Activated T-helper 17 cell treated with anti-CD3 and anti-CD28 coated beads, Interleukin-2, amount 50 U/mL, for 72 hours (primary cell): ENCODE results near the gene UNKL. TPM values are rescaled to one million over a fixed set of nuclear protein-coding genes. Genes with fewer than 3 reads are reported as not detected.

Source experiments
- ATAC-seq: fragments of 150-1000 bp; cut with Tn5 transposase; replicated peaks from 2 replicates; pipeline ENCODE4 v1.10.0; 2021; ENCODE audit warnings: mild to moderate bottlenecking, moderate library complexity
- H3K27ac Mint-ChIP-seq: one replicate; pipeline ENCODE4 v1.8.0; 2022; ENCODE audit warnings: mixed read lengths
- H3K27me3 Mint-ChIP-seq: one replicate; pipeline ENCODE4 v1.8.0; 2022; ENCODE audit warnings: mixed read lengths
- H3K36me3 Mint-ChIP-seq: one replicate; pipeline ENCODE4 v1.8.0; 2022; ENCODE audit warnings: low read depth, mild to moderate bottlenecking, mixed read lengths
- H3K4me1 Mint-ChIP-seq: one replicate; pipeline ENCODE4 v1.8.0; 2022; ENCODE audit warnings: mixed read lengths
- H3K4me3 Mint-ChIP-seq: one replicate; pipeline ENCODE4 v1.8.0; 2022; ENCODE audit warnings: mild to moderate bottlenecking, mixed read lengths
- H3K9me3 Mint-ChIP-seq: one replicate; pipeline ENCODE4 v1.8.0; 2022; ENCODE audit warnings: mixed read lengths
- total RNA-seq, 2 donors: library from RNA; stranded (reverse); gene quantifications; one replicate each; pipeline ENCODE4 v1.2.3, GENCODE V29; 2022

The UNKL gene
- total RNA-seq, 2 donors from 2014 or later: 36.4 to 76.4 TPM

- Mint-ChIP-seq H3K36me3 (no peaks in the 10 kb centered on the region), H3K9me3 (no peaks in the 10 kb centered on the region), H3K27me3 (no peaks in the 10 kb centered on the region), H3K4me1 (no peaks in the 10 kb centered on the region), H3K27ac (no peak overlapping the region), H3K4me3 (no peak overlapping the region)
- no peak for ATAC-seq
These were observed 24.7 kb upstream of the UNKL start for GRCh38 chr16:1439058-1439698.

GRCh38 chr16:1438229-1439057, 23.9 kb upstream of the UNKL start:
- no peak for ATAC-seq
- Mint-ChIP-seq H3K4me1 (no peaks in the 10 kb centered on the region), H3K27me3 (no peaks in the 10 kb centered on the region), H3K27ac (no peak overlapping the region), H3K36me3 (no peaks in the 10 kb centered on the region), H3K4me3 (no peak overlapping the region), H3K9me3 (no peaks in the 10 kb centered on the region)

GRCh38 chr16:1437606-1438005, 23.1 kb upstream of the UNKL start:
- ATAC-seq: no peak
- Mint-ChIP-seq H3K27ac (no peak overlapping the region), H3K36me3 (no peaks in the 10 kb centered on the region), H3K27me3 (no peaks in the 10 kb centered on the region), H3K4me3 (no peak overlapping the region), H3K4me1 (no peaks in the 10 kb centered on the region), H3K9me3 (no peaks in the 10 kb centered on the region)

- H3K27me3 Mint-ChIP-seq: no peaks in the 10 kb centered on the region
- no peak overlapping the region for H3K4me3 Mint-ChIP-seq
- no peaks in the 10 kb centered on the region for H3K36me3 Mint-ChIP-seq
- H3K27ac Mint-ChIP-seq: no peak overlapping the region
- H3K4me1 Mint-ChIP-seq: no peaks in the 10 kb centered on the region
- no peaks in the 10 kb centered on the region for H3K9me3 Mint-ChIP-seq
- no peak for ATAC-seq
These were observed 22.3 kb upstream of the UNKL start for GRCh38 chr16:1436731-1437355.

GRCh38 chr16:1435921-1436697, 21.6 kb upstream of the UNKL start:
- Mint-ChIP-seq H3K4me3 (no peak overlapping the region), H3K27ac (no peak overlapping the region), H3K27me3 (no peaks in the 10 kb centered on the region), H3K4me1 (no peaks in the 10 kb centered on the region), H3K36me3 (no peaks in the 10 kb centered on the region), H3K9me3 (no peaks in the 10 kb centered on the region)
- no peak for ATAC-seq

- H3K27ac Mint-ChIP-seq: no peak overlapping the region
- no peak for ATAC-seq
- H3K4me1 Mint-ChIP-seq: no peaks in the 10 kb centered on the region
- H3K27me3 Mint-ChIP-seq: no peaks in the 10 kb centered on the region
- no peaks in the 10 kb centered on the region for H3K9me3 Mint-ChIP-seq
- H3K4me3 Mint-ChIP-seq: no peak overlapping the region
- no peaks in the 10 kb centered on the region for H3K36me3 Mint-ChIP-seq
These were observed 20.4 kb upstream of the UNKL start for GRCh38 chr16:1434644-1435592.

GRCh38 chr16:1433756-1434155, 19.3 kb upstream of the UNKL start:
- no peak overlapping the region for H3K27ac Mint-ChIP-seq
- no peaks in the 10 kb centered on the region for H3K36me3 Mint-ChIP-seq
- H3K27me3 Mint-ChIP-seq: no peaks in the 10 kb centered on the region
- no peak overlapping the region for H3K4me3 Mint-ChIP-seq
- ATAC-seq: no peak
- no peaks in the 10 kb centered on the region for H3K4me1 Mint-ChIP-seq
- no peaks in the 10 kb centered on the region for H3K9me3 Mint-ChIP-seq

GRCh38 chr16:1433263-1433560, 18.7 kb upstream of the UNKL start:
- Mint-ChIP-seq H3K4me1 (no peaks in the 10 kb centered on the region), H3K36me3 (no peaks in the 10 kb centered on the region), H3K27me3 (no peaks in the 10 kb centered on the region), H3K27ac (no peak overlapping the region), H3K4me3 (no peak overlapping the region), H3K9me3 (no peaks in the 10 kb centered on the region)
- ATAC-seq: no peak

- no peak for ATAC-seq
- Mint-ChIP-seq H3K27me3 (no peaks in the 10 kb centered on the region), H3K36me3 (no peaks in the 10 kb centered on the region), H3K27ac (no peak overlapping the region), H3K9me3 (no peaks in the 10 kb centered on the region), H3K4me1 (no peaks in the 10 kb centered on the region), H3K4me3 (no peak overlapping the region)
These were observed 18.1 kb upstream of the UNKL start for GRCh38 chr16:1432388-1433262.

- Mint-ChIP-seq H3K27me3 (no peaks in the 10 kb centered on the region), H3K4me3 (no peak overlapping the region), H3K4me1 (no peaks in the 10 kb centered on the region), H3K36me3 (no peaks in the 10 kb centered on the region), H3K9me3 (no peaks in the 10 kb centered on the region), H3K27ac (no peak overlapping the region)
- ATAC-seq: no peak
These were observed 17.2 kb upstream of the UNKL start for GRCh38 chr16:1431497-1432270.

- Mint-ChIP-seq H3K9me3 (no peaks in the 10 kb centered on the region), H3K4me3 (no peak within 1 kb of the TSS), H3K36me3 (no peaks in the 10 kb centered on the region), H3K27ac (no peak within 1 kb of the TSS), H3K27me3 (no peaks in the 10 kb centered on the region), H3K4me1 (no peaks in the 10 kb centered on the region)
- ATAC-seq: no peak
These were observed 16.4 kb upstream of the UNKL start, which contains the start of gene PERCC1 for GRCh38 chr16:1430759-1431496. Gene PERCC1 (plus strand): TSS chr16:1431078. CDS start chr16:1432594, 1,516 bp downstream.

GRCh38 chr16:1430214-1430758, 15.8 kb upstream of the UNKL start:
- Mint-ChIP-seq H3K36me3 (no peaks in the 10 kb centered on the region), H3K9me3 (no peaks in the 10 kb centered on the region), H3K27me3 (no peaks in the 10 kb centered on the region), H3K4me3 (no peak overlapping the region), H3K4me1 (no peaks in the 10 kb centered on the region), H3K27ac (no peak overlapping the region)
- no peak for ATAC-seq
